Measurements from ENCODE around the gene PROK2. TPM values are rescaled to one million over a fixed set of nuclear protein-coding genes. Genes with fewer than 3 reads are reported as not detected.

PROK2 gene
- polyA plus RNA-seq, 1 donor (not counting 4 experiments of a cell fraction or from before 2014, with no cell fraction given), result not detected

DNA sequence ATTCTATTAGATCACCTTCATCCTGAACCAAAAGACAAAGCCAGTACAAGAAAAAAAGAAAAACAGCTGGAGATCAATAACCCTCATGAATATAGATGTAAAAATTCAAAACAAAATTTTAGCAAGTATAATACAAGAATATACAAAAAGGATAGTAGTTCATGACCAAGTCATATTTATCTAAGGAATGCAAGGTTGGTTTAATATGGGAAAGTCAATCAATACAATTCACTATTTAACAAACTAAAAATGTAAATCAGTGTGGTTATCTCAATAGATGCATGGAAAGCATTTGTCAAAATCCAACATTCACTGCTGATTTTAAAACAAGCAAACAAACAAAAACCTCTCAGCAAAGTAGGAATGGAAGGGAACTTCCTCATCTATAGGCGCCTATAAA, 42.3 kb downstream of the PROK2 start:
- Histone ChIP-seq H3K4me3 (ENCODE audit: control insufficient read depth in 2 of 3, extremely low read depth in 1 of 3, insufficient read depth in 2 of 3, low read depth in 1 of 3, low read length in 3 of 3) (no peak overlapping the region), H3K9ac (ENCODE audit: control insufficient read depth, extremely low read depth, insufficient read depth, low read length) (no peak overlapping the region), H3K79me2 (ENCODE audit: control insufficient read depth, insufficient read depth, low read length) (no peaks in the 10 kb centered on the region), H3K9me1 (ENCODE audit: control insufficient read depth, extremely low read depth, insufficient read depth, low read length) (no peaks in the 10 kb centered on the region), H3K4me1 (ENCODE audit: control insufficient read depth, extremely low read depth, insufficient read depth, low read length) (no peaks in the 10 kb centered on the region), H3K4me2 (ENCODE audit: control insufficient read depth, extremely low read depth, insufficient read depth, low read depth, low read length) (no peak overlapping the region), H2AFZ (ENCODE audit: control insufficient read depth, low read length) (no peak overlapping the region), H3K27ac (ENCODE audit: control insufficient read depth, insufficient read depth, low read length) (no peak overlapping the region), H3K27me3 (ENCODE audit: control insufficient read depth, extremely low read depth, insufficient read depth, low read length) (peaks cover 4% of the 10 kb centered on the region), H3K36me3 (ENCODE audit: control insufficient read depth in 2 of 2, extremely low read depth in 1 of 2, insufficient read depth in 2 of 2, low read length in 2 of 2) (no peaks in the 10 kb centered on the region), H4K20me1 (ENCODE audit: control insufficient read depth, extremely low read depth, insufficient read depth, low read length) (no peaks in the 10 kb centered on the region), H3K9me3 (ENCODE audit: control insufficient read depth, low read depth, low read length) (no peaks in the 10 kb centered on the region)
- dilution Hi-C loops (cut with MboI; ENCODE audit: extremely low pct_ligation_motif_present, low sequenced_read_pairs), result no loop called here
- FAIRE-seq (no peak), DNase-seq (ENCODE audit: low read depth, low spot score) (no peak)
- TF ChIP-seq, protein P1, sequence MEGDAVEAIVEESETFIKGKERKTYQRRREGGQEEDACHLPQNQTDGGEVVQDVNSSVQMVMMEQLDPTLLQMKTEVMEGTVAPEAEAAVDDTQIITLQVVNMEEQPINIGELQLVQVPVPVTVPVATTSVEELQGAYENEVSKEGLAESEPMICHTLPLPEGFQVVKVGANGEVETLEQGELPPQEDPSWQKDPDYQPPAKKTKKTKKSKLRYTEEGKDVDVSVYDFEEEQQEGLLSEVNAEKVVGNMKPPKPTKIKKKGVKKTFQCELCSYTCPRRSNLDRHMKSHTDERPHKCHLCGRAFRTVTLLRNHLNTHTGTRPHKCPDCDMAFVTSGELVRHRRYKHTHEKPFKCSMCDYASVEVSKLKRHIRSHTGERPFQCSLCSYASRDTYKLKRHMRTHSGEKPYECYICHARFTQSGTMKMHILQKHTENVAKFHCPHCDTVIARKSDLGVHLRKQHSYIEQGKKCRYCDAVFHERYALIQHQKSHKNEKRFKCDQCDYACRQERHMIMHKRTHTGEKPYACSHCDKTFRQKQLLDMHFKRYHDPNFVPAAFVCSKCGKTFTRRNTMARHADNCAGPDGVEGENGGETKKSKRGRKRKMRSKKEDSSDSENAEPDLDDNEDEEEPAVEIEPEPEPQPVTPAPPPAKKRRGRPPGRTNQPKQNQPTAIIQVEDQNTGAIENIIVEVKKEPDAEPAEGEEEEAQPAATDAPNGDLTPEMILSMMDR (optimal IDR thresholded peaks at IDR 0.05 in 1 of 3, IDR thresholded peaks at IDR 0.05 in 1 of 3, conservative IDR thresholded peaks at IDR 0.05 in 1 of 3; ENCODE audit: extremely low read depth in 1 of 3, insufficient read depth in 2 of 3, low read length in 3 of 3), result no peak
- no peak for TF ChIP-seq EZH2 (IDR thresholded peaks at IDR 0.05; ENCODE audit: low read length)

DNA sequence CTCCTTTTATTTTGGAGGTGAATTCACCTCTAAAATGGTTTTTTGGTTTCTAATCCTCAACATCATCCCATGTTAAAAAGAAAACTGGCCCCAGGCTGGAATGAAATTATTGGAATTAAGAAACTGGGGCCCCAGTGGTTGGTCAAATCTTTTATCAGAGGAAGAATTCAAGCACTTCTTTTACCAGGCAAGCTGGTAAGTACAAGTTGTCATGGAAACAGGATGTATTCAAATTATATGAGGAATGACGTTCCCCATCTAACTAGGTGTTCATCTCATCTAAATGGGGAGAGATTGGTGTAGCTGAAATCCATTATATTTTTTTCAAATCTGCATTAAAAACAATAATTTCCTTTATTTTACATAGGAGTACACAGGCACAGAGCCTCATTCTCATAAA, 50.1 kb downstream of the PROK2 start:
- DNase-seq (ENCODE audit: low read depth, low spot score) (no peak), FAIRE-seq (no peak)
- Histone ChIP-seq H3K4me3 (ENCODE audit: control insufficient read depth in 2 of 3, extremely low read depth in 1 of 3, insufficient read depth in 2 of 3, low read depth in 1 of 3, low read length in 3 of 3) (no peak overlapping the region), H3K27me3 (ENCODE audit: control insufficient read depth, extremely low read depth, insufficient read depth, low read length) (peaks cover 4% of the 10 kb centered on the region), H3K9me3 (ENCODE audit: control insufficient read depth, low read depth, low read length) (no peaks in the 10 kb centered on the region), H3K9me1 (ENCODE audit: control insufficient read depth, extremely low read depth, insufficient read depth, low read length) (no peaks in the 10 kb centered on the region), H3K36me3 (ENCODE audit: control insufficient read depth in 2 of 2, extremely low read depth in 1 of 2, insufficient read depth in 2 of 2, low read length in 2 of 2) (no peaks in the 10 kb centered on the region), H3K4me2 (ENCODE audit: control insufficient read depth, extremely low read depth, insufficient read depth, low read depth, low read length) (no peak overlapping the region), H3K9ac (ENCODE audit: control insufficient read depth, extremely low read depth, insufficient read depth, low read length) (no peak overlapping the region), H4K20me1 (ENCODE audit: control insufficient read depth, extremely low read depth, insufficient read depth, low read length) (no peaks in the 10 kb centered on the region), H3K27ac (ENCODE audit: control insufficient read depth, insufficient read depth, low read length) (no peak overlapping the region), H2AFZ (ENCODE audit: control insufficient read depth, low read length) (no peak overlapping the region), H3K4me1 (ENCODE audit: control insufficient read depth, extremely low read depth, insufficient read depth, low read length) (no peaks in the 10 kb centered on the region), H3K79me2 (ENCODE audit: control insufficient read depth, insufficient read depth, low read length) (no peaks in the 10 kb centered on the region)
- TF ChIP-seq, protein P1 (optimal IDR thresholded peaks at IDR 0.05 in 1 of 3, IDR thresholded peaks at IDR 0.05 in 1 of 3, conservative IDR thresholded peaks at IDR 0.05 in 1 of 3; ENCODE audit: extremely low read depth in 1 of 3, insufficient read depth in 2 of 3, low read length in 3 of 3), result no peak
- TF ChIP-seq EZH2 (IDR thresholded peaks at IDR 0.05; ENCODE audit: low read length), result no peak
- dilution Hi-C loops (cut with MboI; ENCODE audit: extremely low pct_ligation_motif_present, low sequenced_read_pairs), result no loop called here
